MM.1S (cell line): ENCODE data around the gene TNFSF13B.

ENCODE experiments used
- CTCF ChIP-seq: fragments of 300-600 bp; sonication (generic); IDR thresholded peaks from 2 replicates; pipeline ENCODE4 v1.5.1; 2016; ENCODE audit warnings: antibody characterized with exemption, low read length, mixed read lengths
- EZH2 ChIP-seq: fragments of 300-600 bp; sonication (generic); optimal IDR thresholded peaks from 2 replicates; pipeline ENCODE3; 2017; ENCODE audit warnings: low read depth, mild to moderate bottlenecking, antibody characterized with exemption, low read length, mixed read lengths
- EZH2phosphoT487 ChIP-seq: fragments of 300-600 bp; sonication (generic); IDR thresholded peaks from 2 replicates; pipeline ENCODE4 v1.6.1; 2018; ENCODE audit warnings: antibody characterized with exemption, low read length

DNA sequence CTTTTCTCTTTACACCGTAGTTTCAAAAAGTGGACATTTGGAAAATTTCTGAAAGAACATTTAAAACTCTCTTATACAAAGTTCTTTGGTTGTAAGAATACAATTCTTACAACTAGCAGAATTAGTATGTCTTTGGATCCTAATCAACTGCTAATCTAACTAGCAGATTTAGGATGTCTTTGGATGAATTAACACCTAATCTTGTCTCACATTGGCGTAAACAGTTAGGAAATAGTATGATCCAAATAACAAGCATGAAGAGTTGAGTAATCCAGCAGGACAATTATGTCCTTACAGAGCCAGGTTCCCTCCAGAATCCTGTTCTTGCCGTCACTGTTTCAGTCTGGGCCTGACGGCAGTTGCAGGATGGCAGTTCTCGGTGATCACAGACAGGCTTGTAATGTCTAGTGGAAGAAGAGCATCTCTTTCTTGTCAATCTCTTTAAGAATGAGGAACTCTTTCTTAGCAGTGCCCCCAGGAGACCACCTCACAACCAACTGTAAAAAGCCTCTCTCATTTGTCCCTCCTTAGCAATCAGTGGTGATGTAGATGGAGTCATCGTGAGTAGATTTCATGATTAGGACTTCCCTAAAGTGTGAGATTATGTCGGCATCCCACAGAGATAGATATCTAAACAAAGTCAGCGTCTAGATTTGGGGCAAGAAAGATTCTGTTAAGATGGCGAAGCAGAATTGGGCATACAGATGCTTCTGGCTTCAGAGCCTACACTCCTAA is 5.7 kb upstream of the TNFSF13B start:
- TF ChIP-seq EZH2 (no peak), CTCF (no peak), EZH2phosphoT487 (no peak)
